HG03432 (cell line): ENCODE measurements around the gene SLC29A4.
"Not testable (repeated sequence)": the region's sequence is repeated elsewhere in the genome, so short reads cannot be mapped to it uniquely, and the experiment has no call there.

Source experiments
- ATAC-seq: cut with Tn5 transposase; IDR thresholded peaks from one replicate; pipeline ENCODE4 v1.9.1; 2021; ENCODE audit warnings: mild to moderate bottlenecking, moderate library complexity; ENCODE audit not compliant: unreplicated experiment

Gene SLC29A4, protein sequence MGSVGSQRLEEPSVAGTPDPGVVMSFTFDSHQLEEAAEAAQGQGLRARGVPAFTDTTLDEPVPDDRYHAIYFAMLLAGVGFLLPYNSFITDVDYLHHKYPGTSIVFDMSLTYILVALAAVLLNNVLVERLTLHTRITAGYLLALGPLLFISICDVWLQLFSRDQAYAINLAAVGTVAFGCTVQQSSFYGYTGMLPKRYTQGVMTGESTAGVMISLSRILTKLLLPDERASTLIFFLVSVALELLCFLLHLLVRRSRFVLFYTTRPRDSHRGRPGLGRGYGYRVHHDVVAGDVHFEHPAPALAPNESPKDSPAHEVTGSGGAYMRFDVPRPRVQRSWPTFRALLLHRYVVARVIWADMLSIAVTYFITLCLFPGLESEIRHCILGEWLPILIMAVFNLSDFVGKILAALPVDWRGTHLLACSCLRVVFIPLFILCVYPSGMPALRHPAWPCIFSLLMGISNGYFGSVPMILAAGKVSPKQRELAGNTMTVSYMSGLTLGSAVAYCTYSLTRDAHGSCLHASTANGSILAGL

DNA sequence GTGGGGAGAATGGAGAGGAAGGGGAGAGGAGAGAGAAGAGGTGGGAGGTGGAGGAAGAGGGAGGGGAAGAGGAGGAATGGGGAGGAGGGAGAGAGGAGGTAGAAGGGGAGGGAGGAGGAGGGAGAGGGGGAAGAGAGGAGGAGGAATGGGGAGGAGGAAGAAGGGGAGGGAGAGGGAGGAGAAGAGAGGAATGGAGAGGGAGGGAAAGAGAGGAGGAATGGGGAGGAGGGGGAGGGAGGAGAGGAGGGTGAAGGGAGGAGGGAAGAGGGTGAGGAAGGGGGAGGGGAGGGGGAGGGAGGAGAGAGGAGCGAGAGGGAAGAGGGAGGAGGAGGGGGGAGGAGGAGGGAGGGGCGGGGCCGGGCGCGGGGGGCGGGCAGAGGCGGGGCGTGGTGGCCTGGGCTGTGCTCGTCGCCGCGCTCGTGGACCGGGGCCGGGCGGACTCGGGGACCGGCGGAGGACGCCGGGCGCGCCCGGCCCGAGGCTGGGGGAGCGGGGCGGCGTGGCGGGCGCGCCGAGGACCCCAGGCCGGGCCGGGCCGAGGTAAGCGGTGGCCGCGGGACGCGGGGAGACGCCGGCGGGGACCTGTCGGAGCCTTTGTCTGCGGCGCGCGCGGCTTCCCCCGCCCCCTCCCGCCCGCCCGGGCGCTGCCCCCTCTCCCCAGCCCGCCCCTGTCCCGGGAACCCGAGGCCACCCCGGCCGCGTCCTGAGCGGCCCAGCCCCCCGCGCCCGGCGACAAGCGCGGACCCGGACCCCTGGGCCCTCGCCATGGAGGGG, at the start of gene SLC29A4:
Gene SLC29A4, plus strand, starts transcription at position 401 of the 774 bp plus-strand sequence. CDS start 4,874 bp downstream, outside the sequence.
- ATAC-seq, result no peak

DNA sequence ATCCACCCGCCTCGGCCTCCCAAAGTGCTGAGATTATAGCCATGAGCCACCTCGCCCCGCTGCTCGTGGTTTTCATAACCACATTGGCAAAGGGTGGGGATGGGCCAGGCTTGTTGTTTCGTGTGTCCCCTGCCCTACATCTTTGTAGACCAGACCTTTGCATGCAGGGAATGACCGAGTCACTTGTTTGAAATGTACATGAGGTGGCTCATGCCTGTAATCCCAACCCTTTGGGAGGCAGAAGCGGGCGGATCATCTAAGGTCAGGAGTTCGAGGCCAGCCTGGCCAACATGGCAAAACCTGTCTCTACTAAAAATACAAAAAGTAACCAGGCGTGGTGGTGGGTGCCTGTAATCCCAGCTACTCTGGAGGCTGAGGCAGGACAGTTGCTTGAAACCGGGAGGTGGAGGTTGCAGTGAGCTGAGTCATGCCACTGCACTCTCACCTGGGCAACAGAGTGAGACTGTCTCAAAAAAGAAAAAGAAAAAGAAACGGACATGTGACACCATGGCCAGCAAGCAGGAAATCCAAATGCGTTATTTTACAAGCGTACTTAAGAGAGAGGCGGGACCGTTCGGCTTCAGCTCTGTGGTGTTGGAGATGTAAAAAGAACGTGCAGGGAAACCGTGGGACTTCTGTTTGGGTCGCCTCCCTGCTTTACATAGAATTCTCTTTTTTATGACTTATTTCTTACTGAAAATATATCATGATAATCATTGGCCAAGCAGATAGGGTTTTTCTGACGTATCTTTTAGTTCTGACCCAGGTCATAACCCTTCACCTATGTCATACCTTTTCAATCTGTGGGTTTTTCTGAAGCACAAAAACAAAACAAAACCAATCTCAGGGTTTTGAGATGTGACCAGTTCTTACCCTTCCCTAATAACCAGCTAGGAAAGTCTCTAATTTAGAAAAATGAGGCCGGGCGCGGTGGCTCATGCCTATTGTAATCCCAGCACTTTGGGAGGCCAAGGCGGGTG, 47.6 kb upstream of the SLC29A4 start:
- ATAC-seq, result peak; percentile 30

DNA sequence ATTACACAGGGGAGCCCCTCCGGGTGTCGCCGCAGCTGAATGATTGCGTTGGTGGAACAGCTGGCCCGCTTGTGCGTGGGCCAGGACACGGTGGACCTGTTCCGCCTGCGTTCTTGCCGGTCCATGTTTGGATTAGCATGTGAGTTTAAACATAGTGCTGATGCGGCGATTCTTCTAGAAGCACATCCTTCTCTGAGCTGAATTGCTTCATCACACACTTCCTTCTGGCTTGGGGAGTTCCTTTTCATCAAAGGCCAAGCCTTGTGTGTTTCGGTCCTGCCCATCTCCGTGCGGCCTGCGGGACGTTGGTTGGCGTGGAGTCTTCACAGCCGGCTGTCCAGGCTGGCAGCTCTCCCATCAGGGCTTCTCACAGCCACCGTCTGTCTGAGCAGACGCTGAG, 45.5 kb upstream of the SLC29A4 start:
- ATAC-seq, result no peak

DNA sequence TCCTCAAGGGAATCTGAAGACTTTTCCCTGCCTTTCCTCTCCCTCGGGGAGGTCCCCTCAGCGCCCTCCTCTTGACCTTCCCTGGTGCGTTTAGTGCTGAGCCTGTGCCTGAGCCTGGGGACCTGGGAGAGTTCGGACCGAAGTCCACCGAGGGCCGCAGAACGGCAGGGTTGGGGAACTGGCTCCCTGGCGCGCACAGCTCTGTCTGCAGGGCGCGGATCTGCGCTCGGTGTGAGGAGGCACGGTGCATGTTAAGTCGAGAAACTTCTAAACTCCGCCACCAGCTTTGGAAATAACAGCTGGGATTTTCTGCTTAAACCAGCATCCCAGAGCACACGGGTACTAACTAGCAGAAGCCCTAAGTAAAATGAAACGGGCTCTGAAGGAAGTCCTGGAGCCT, 44.2 kb upstream of the SLC29A4 start:
- ATAC-seq, result no peak

DNA sequence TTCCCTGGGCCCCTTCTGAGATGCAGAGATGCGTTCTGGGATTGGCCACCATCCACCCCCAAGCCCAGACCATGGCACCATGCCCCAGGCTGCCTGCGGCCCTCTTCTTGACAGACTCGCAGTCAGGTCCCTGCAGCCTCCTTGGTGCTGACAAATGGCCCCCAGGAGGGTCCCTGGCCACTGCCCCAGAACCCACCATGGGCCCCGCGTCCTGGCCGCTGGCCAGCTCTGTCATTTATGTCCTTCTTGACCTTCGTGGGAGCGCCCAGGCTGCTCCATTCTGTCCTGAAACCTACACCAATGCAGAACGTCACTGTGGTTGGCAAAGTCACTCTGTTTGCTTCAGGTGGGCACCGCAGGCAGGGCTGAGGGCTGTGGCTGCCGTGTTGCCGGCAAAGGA, 39.5 kb upstream of the SLC29A4 start:
- ATAC-seq, result no peak

DNA sequence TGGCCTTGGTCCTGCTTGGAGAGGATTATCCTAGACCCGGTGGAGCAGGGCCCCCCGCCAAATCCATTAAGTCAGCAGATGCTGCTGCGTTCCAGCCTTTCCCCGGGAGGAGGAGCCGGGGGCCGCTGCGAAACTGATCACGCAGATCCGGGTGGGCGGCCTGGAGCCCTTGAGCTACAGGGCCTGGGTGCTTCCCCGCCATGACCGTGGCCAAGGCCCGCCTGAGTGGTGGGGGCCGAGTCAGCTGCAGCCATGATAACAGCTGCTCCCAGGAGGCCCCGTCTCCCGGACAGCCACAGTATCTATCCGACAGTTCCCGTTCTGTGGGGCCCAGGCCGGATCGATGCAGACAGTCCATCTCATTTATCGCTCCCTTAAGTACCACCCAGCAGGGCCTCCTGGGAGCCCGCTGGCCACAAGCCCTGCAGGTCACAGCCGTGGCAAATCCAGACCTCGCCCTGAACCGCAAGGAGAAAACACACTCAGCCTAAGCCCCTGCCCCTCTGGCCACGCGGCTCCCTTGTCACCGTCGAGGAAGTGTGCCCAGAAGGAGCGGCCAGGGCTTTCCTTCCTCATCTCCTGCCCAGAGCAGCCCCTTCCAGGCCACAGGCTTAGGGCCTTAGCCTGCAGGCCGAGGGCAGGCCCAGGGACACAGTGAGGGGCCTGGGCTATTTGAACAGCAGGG, 34.4 kb upstream of the SLC29A4 start:
- no peak for ATAC-seq

DNA sequence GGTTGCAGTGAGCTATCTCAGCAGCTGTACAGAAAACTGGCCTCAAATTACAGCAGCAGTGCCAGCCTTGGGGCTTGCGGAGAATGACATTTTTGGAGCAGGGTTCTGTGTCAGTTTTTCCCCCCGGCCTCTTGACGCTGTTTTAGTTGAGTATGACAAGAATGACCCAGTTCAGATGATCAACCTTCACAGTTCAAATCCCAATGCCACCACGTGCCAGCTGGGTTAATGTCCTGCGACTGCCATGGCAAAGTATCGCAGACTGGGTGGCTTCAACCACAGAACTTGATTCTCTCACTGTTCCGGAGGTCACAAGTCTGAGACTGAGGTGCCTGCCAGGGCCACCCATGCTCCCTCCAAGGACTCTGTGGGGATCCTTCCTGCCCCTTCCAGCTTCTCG, 32.0 kb upstream of the SLC29A4 start:
- not testable (repeated sequence) for ATAC-seq

DNA sequence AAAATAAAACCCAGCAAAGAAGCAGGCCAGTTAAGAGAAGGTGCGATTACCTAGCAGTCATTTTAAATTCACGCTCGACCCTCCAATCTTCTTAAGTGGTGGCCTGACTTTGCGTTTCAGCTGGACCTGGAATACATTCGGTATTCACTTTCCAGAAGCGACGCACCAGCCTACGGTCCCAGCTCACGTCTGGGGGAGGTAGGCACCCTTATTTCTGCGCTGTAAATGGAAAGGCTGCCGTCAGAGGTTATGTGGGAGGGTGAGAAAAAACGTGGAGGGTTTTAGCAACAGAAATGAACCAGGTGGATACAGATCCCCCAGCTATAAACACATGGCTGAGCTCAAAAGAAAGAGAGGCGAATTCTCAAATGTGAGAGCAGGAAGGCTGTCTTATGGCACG, 29.2 kb upstream of the SLC29A4 start:
- ATAC-seq, result not testable (repeated sequence)

DNA sequence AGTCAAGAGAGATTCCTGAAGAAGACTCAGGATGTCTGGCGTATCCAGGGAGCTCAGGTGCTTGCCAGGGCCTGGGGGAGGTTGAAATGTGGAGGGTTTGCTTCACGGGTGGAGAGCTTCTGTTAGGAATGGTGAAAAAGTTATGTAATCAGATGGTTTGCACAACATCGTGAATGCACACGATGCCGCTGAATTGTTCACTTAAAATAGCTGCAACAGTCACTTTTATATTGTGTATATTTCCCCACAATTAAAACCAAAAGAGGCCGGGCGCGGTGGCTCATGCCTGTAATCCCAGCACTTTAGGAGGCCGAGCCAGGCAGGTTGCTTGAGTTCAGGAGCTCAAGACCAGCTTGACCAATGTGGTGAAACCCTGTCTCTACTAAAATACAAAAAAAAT, 28.4 kb upstream of the SLC29A4 start:
- ATAC-seq, result not testable (repeated sequence)

DNA sequence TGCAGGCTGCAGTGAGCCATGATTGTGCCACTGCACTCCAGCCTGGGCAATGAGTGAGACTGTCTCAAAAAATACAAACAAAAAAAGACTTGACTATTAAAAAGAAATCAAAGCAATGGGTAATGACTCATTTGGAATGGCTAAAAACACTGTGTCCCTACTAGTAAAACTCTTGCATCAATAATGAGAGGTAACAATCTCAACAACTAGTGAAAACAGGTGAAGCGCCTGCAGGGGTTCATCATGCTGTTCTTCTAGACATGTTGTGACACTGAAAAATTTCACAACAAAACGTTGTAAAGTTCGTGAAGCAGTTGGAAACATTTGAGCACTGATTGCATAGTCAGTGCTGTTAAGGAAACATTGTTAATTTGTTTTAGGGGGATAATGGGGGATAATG, 26.9 kb upstream of the SLC29A4 start:
- no peak for ATAC-seq

DNA sequence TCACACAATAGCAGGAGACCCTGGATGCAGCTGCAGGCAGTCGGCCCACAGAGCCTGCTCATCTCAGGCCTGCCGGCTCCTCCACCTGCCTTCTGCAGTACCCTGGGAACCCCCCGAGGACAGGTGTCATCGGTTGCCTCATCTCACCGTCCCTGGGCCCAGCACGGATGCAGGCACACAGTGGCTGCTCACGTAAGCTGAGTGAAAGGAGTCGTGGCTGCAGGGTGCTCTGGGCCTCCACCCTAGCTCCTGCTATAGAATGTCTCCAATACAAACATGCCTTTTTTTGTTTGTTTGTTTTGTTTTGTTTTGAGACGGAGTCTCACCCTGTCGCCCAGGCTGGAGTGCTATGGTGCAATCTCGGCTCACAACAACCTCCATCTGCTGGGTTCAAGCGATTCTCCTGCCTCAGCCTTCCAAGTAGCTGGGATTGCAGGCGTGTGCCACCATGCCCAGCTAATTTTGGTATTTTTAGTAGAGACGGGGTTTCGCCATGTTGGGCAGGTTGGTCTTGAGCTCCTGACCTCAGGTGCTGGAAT, 22.1 kb upstream of the SLC29A4 start:
- not testable (repeated sequence) for ATAC-seq

DNA sequence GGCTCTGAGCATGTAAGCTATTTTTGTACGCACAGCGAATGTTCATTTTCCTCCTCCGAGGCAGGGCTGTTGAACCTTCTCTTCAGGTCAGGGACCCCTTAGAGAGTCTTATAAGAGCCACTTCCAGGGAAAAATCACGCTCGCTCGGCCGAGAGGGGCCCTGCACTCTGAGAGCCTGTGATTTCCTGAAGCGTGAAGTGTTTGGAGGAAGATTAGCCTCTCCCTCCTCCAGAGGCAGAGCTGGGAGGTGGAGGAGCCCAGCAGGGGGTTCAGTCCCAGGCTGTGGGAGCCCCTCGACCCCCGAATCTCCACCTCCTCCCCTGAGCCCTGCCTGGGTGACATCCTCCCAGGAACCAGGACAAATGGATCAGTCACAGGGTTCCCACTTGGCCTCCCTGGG, 19.7 kb upstream of the SLC29A4 start:
- not testable (repeated sequence) for ATAC-seq

DNA sequence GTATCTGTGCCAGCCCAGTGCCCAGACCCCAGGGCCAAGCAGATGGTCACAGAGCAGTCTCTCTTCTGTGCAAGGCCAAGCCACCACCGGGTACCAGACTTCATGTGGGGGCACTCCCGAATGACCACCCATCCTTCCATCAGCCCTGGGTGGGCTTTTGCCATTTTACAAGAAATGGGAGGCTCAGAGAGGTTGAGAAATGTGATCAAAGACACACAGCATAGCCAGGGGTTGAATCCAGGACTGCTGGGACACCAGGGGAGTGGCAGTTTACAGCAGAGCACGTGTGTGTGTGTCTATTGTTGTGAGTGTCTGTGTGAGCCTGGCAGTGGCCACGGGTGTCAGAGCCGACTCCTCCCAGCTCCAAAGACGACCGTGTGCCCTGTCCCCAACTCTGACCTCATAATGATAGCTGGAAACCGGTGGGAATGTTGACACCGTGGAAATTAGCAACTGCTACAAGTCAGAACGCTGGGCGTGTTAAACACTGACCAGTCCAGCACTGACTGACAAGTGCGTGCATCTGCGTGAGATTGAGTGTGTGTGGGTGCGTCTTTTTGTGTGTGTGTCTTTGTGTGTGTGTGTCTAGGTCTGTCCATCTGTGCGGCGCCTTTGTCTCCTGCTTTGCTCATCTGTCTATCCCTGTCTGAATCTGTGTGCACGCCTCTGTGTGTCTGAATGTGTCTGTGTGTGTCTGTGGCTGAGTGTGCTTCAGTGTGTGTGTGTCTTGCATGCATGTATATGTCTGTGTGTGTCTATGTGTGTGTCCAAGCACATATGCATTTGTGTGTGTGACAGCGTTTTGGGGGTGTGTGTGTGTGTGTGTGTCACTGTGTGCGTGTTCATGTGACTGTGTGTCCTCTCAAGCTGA, 17.2 kb upstream of the SLC29A4 start:
- ATAC-seq, result no peak

DNA sequence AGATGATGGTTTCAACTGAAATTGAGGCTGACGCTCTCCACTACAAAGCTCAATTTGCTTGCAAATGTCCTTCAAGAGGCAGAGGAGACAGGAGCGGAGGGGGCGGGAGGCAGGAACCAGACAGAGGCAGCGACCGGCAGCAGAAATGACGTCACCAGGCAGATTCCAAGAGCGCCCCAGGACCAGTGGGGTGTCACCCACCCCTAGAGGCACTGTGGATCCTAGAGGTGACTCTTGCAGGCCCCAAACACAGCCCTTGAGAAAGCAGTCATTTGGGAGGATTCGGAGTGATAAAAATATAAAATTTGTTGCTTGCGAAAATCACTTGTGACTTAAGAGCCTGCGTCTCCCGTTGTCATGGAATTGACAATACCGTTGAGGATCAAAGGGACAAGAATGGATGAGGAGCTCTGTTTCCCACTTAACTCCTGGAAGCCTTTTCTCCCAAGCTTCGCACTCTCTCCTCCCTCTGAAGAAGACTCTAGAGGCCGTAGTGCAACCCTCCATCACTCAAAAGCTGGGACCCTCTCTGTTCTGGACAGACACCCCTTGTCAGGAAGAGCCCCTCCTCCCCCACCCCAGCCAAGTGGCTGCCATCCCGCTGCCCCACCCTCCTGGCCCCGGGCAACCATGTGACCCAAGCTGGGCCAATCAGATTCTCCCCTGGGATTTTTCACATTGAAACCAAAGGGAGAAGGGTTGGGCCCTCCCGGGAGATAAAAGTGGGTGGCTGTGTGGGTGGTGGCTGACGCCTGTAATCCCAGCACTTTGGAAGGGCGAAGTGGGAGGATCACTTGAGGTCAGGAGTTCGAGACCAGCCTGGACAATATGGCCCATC, 16.3 kb upstream of the SLC29A4 start:
- no peak for ATAC-seq

DNA sequence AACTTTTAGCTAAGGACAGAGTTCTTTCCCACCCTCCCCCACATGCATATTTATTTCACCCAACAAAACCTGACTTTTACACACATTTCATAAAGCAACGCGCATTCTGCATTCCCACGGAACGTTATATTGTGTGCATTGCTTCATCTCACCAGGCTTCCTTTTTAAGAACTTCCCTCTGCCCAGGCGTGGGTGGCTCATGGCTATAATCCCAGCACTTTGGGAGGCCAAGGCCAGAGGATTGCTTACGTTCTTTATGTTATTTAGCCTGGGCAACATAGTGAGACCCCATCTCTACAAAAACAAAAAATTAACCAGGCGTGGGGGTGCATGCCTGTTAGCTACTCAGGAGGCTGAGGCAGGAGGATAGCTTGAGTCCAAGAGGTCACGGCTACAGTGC, 14.9 kb upstream of the SLC29A4 start:
- not testable (repeated sequence) for ATAC-seq

DNA sequence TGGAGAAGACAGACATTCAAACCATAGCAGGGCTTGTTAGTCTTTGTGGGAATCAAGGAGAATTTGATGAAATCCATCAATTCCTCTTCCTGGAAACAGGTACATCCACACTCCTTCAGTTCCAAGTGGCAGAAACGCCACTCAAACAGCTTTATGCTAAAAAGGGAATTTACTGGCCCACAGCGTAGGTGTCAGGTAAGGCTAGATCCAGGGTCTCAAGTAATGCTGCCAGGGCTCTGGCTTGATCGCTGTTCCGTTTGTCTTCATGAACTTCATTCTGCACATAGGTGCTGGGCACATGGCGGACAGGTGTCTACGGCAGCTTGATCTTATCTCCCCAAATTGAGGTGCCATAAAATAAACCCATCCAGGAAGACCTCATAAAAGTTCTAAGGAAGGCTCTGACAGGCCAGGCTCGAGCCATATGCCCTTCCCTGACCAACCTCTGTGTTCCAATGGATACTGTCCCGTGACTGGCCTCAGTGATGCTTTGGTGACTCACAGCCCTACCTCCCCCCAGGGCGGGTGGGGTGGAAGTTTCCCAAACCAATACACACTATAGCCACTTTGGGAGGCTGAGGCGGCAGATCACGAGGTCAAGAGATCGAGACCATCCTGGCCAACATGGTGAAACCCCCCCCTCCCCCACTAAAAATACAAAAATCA, 12.6 kb upstream of the SLC29A4 start:
- not testable (repeated sequence) for ATAC-seq

DNA sequence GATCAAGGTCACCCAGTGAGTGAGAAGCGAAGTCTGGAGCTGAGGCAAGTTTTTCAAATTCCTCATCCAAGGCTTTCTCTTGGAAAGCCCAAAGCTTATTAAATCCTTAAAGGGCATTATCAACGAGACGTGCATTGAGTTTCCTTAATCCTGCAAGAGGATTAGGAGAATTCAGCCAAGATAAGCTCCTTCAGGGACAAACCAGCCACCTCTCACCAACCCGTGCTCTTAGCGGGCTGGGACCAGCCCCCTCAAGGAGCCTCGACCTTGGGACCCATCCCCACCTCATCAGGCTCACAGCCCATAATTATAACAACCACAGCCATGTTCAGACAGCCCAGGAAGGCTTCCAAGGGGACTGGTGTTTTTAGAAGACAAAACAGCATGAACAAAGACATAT, 12.0 kb upstream of the SLC29A4 start:
- ATAC-seq, result no peak
